Right lobe of liver (tissue), 4 donors: Measurements from ENCODE around the gene KLF11.

Source experiments
- CTCF ChIP-seq, 4 donors: fragments of 200-600 bp in 3 of 4; fragments of 450-650 bp in 1 of 4; IDR thresholded peaks; one replicate each; pipeline versions ENCODE4 v1.5.1 to v1.8.0; 2016 to 2022; ENCODE audit warnings: antibody characterized with exemption in 4 of 4, mild to moderate bottlenecking in 2 of 4
- POLR2A ChIP-seq: fragments of 450-650 bp; IDR thresholded peaks from one replicate; pipeline ENCODE4 v1.6.1; 2017; ENCODE audit warnings: antibody characterized with exemption, mild to moderate bottlenecking
- donor health status: DM: no; HTN: no; CAD: no.
- donor health status: DM: no; HTN: no; CAD: no.
- donor health status: DM: no; HTN: yes; CAD: no.

- TF ChIP-seq CTCF (IDR thresholded peaks at IDR 0.05): no peak
- TF ChIP-seq POLR2A: no peak
Observed at GRCh38 chr2:10071595-10071994, 28.2 kb downstream of the KLF11 start.
